ENCODE results near the gene C1GALT1.

DNA sequence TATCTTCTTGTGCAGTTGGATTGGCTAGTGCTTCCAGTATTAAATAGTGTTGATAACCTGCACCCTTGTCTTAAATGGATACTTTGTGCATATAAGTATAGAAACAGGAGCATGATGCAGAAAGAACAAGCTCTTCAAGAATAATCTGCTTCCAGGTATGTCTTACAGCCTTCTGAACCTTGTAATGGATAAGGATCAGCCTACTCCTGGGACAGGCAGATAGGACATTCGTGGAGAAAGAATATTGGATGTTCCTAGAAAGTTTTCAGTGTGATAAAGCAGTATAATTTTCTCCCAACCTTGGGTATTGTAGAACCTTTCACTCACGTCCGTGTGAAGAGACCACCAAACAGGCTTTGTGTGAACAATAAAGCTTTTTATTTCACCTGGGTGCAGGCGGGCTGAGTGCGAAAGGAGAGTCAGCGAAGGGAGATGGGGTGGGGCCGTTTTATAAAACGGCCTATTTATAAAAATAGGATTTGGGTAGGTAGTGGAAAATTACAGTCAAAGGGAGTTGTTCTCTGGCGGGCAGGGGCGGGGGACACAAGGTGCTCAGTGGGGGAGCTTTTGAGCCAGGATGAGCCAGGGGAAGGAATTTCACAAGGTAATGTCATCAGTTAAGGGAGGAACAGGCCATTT lies 27.2 kb downstream of the C1GALT1 start:
- TF ChIP-seq, protein P1, sequence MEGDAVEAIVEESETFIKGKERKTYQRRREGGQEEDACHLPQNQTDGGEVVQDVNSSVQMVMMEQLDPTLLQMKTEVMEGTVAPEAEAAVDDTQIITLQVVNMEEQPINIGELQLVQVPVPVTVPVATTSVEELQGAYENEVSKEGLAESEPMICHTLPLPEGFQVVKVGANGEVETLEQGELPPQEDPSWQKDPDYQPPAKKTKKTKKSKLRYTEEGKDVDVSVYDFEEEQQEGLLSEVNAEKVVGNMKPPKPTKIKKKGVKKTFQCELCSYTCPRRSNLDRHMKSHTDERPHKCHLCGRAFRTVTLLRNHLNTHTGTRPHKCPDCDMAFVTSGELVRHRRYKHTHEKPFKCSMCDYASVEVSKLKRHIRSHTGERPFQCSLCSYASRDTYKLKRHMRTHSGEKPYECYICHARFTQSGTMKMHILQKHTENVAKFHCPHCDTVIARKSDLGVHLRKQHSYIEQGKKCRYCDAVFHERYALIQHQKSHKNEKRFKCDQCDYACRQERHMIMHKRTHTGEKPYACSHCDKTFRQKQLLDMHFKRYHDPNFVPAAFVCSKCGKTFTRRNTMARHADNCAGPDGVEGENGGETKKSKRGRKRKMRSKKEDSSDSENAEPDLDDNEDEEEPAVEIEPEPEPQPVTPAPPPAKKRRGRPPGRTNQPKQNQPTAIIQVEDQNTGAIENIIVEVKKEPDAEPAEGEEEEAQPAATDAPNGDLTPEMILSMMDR (IDR thresholded peaks at IDR 0.05; ENCODE audit: extremely low read depth in 1 of 2, insufficient read depth in 1 of 2, low read depth in 1 of 2, low read length in 2 of 2), result no peak
- TF ChIP-seq POLR2A (IDR thresholded peaks at IDR 0.05; ENCODE audit: low read depth, low read length) (no peak), JUN (IDR thresholded peaks at IDR 0.05; ENCODE audit: borderline replicate concordance, insufficient read depth, insufficient read length, low read depth) (no peak), POLR2AphosphoS5 (IDR thresholded peaks at IDR 0.05; ENCODE audit: insufficient read depth, low read depth, low read length) (no peak)

Data from endothelial cell of umbilical vein (primary cell).